ENCODE results near the gene GRIK4.

DNA sequence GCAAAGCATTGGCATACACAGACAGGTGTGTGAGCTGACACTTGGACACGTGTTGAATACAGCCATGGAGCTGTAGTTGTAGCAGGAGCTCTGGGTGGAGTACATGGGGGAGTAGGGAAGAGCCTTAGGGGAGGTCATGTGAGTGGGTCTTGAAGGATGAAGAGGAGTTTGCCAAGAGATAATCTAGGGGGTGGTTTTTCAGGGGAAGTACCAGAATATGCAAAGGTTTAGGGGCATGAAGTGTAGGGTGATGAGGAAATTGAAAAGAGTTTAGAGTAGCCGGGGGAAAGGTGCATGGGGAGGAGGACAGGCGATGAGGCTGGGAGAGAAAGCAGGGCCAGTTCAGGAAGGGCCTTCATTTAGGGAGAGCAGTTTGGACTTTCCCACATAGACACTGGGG, 74.5 kb downstream of the GRIK4 start:
- TF ChIP-seq POLR2AphosphoS5 (IDR thresholded peaks at IDR 0.05; ENCODE audit: insufficient read depth, low read depth, low read length): no peak
- TF ChIP-seq, protein P1, sequence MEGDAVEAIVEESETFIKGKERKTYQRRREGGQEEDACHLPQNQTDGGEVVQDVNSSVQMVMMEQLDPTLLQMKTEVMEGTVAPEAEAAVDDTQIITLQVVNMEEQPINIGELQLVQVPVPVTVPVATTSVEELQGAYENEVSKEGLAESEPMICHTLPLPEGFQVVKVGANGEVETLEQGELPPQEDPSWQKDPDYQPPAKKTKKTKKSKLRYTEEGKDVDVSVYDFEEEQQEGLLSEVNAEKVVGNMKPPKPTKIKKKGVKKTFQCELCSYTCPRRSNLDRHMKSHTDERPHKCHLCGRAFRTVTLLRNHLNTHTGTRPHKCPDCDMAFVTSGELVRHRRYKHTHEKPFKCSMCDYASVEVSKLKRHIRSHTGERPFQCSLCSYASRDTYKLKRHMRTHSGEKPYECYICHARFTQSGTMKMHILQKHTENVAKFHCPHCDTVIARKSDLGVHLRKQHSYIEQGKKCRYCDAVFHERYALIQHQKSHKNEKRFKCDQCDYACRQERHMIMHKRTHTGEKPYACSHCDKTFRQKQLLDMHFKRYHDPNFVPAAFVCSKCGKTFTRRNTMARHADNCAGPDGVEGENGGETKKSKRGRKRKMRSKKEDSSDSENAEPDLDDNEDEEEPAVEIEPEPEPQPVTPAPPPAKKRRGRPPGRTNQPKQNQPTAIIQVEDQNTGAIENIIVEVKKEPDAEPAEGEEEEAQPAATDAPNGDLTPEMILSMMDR (IDR thresholded peaks at IDR 0.05; ENCODE audit: extremely low read depth in 1 of 2, insufficient read depth in 1 of 2, low read depth in 1 of 2, low read length in 2 of 2): no peak
- no peak for TF ChIP-seq EZH2 (IDR thresholded peaks at IDR 0.05; ENCODE audit: borderline replicate concordance, low read depth, low read length, severe bottlenecking)
- TF ChIP-seq POLR2A (IDR thresholded peaks at IDR 0.05; ENCODE audit: low read depth, low read length): no peak
- no peak for TF ChIP-seq MYC (IDR thresholded peaks at IDR 0.05; ENCODE audit: low read depth, low read length)
- TF ChIP-seq FOS (IDR thresholded peaks at IDR 0.05; ENCODE audit: borderline replicate concordance, insufficient read depth, low read length): no peak
- no peak for TF ChIP-seq JUN (IDR thresholded peaks at IDR 0.05; ENCODE audit: borderline replicate concordance, insufficient read depth, insufficient read length, low read depth)
